ENCODE data around the gene RGS6. TPM values are rescaled to one million over a fixed set of nuclear protein-coding genes. Genes with fewer than 3 reads are reported as not detected.
A peak's percentile ranks its signal among the peaks of the same experiment; 100 is the strongest.

The RGS6 gene
- total and polyA plus RNA-seq, 2 of the 4 experiments (the other 2 are of a cell fraction) = not detected

DNA sequence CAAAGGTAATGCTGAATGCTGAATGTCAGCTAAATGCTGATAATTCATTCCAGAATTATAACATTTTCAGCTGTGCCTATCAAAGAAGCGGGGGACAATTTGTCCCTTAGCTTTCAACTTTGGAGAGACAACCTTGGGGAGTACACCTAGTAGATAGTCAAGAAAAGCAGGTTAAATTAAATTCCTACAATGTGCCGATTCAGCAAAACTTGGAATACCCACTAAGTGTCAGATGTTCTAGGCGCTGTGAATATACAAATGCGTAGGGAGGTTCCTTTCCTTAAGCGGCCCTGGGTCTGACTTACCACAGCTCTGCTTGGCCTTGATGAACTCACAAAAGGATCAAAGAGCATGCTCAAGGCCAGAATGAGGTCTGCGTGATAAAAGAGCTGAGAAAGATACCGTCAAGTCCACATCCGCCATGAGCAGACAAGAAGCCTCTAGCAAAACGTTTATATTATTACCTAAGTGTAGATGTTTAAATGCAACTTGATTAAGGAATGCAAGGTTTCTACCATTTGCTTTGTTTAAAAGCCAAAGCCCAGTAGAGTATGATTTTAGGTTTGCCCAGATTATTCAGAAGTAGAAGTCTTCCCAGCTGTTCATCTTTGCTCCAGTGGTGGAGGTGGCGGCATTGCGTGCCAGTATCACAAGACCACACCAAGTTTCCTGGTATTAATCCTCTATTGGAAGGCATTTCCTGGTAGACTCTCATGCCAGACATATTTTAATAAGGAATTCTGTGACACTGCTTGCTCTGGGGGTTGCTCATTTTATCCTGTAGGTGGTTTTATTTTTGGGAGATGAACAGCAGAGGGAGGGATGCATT lies 593.1 kb downstream of the RGS6 start:
- Histone ChIP-seq H3K27me3 (ENCODE audit: control insufficient read depth, insufficient read depth, low read length) (no peaks in the 10 kb centered on the region), H4K8ac (ENCODE audit: low read depth in 2 of 2, low read length in 2 of 2) (no peak overlapping the region), H2BK120ac (ENCODE audit: low read depth, low read length) (peak overlapping the region; percentile 33; the same call in 1 of the 2 replicates), H2AFZ (replicated peaks; ENCODE audit: low read length, poor library complexity) (no peak overlapping the region), H3K4me1 (ENCODE audit: control insufficient read depth, insufficient read depth, low read length) (peaks cover 20% of the 10 kb centered on the region), H3K4me3 (ENCODE audit: insufficient read depth, low read depth, low read length) (no peak overlapping the region), H3K14ac (replicated peaks; ENCODE audit: low read depth, low read length) (no peak overlapping the region), H3K36me3 (ENCODE audit: control insufficient read depth, insufficient read depth, low read length) (no peaks in the 10 kb centered on the region), H3K9me1 (ENCODE audit: insufficient read depth, low read length) (peaks cover 6% of the 10 kb centered on the region), H2BK5ac (ENCODE audit: low read depth, low read length, poor library complexity, severe bottlenecking) (no peak overlapping the region), H2AK5ac (ENCODE audit: low read depth, low read length) (no peak overlapping the region), H4K5ac (ENCODE audit: low read depth, low read length) (no peak overlapping the region), H3K18ac (ENCODE audit: low read depth, low read length) (0 out of 2 replicates have a peak overlapping the region, but pooled peaks have one; percentile 16), H2AK9ac (replicated peaks; ENCODE audit: low read depth, low read length, poor library complexity) (no peak overlapping the region), H3K79me1 (ENCODE audit: low read depth in 1 of 2, low read length in 2 of 2) (no peaks in the 10 kb centered on the region), H2BK15ac (ENCODE audit: low read depth, low read length) (peak overlapping the region; percentile 6; the same call in 1 of the 3 replicates), H4K91ac (ENCODE audit: insufficient read depth, low read depth, low read length) (peak overlapping the region; percentile 37), H3K4me2 (ENCODE audit: low read depth, low read length) (no peak overlapping the region), H3K9me3 (ENCODE audit: control insufficient read depth, insufficient read depth, low read length) (no peaks in the 10 kb centered on the region), H3K23ac (ENCODE audit: low read depth, low read length) (no peak overlapping the region), H3K9ac (ENCODE audit: low read depth, low read length) (no peak overlapping the region), H2BK20ac (ENCODE audit: low read depth, low read length) (no peak overlapping the region; the same call in 1 of the 2 replicates), H3K27ac (ENCODE audit: insufficient read depth, low read length) (no peak overlapping the region), H3K4ac (ENCODE audit: low read depth, low read length) (no peak overlapping the region), H3K56ac (ENCODE audit: extremely low read depth, insufficient read depth, low read length) (no peak overlapping the region), H4K20me1 (ENCODE audit: insufficient read depth, low read length) (no peaks in the 10 kb centered on the region)
- ChIA-PET POLR2A (ENCODE audit: unreplicated experiment) (no interaction called here), CTCF (interaction anchor here (0.6 to 1.0 kb wide), 3 partner anchors 8 to 42 kb away, joined by 3 to 4 read pairs (median 3); no protein-coding TSS in a partner anchor)
- in situ Hi-C loops (cut with MboI; ENCODE audit: low sequenced_read_pairs) (loop anchor here (10.0 kb wide), 1 partner anchor 80 kb away; no protein-coding TSS in a partner anchor), dilution Hi-C loops (cut with HindIII; ENCODE audit: low sequenced_read_pairs, unreplicated experiment) (no loop called here), intact Hi-C loops (cut with micrococcal nuclease) (no loop called here)
- WGBS, 2 experiments (ENCODE audit: extremely low coverage in 2 of 2, insufficient read length in 1 of 2) = 90% methylated on average over 3 of the region's 11 CpGs; no CpG with 5 or more reads in 1 of the 2 experiments
- no peak for DNase-seq
- ATAC-seq (ENCODE audit: low read depth) = no peak
- BruUV-seq (replicated peaks) = no TSS peak
- TF ChIP-seq ELK1 (IDR thresholded peaks at IDR 0.05; ENCODE audit: borderline replicate concordance, low read depth, low read length) (no peak), MAFK (IDR thresholded peaks at IDR 0.05; ENCODE audit: low read depth, low read length) (peak; percentile 99), CTCF (conservative IDR thresholded peaks at IDR 0.05; ENCODE audit: low read depth, low read length) (no peak), MXI1 (IDR thresholded peaks at IDR 0.05; ENCODE audit: borderline replicate concordance, low read depth, low read length) (no peak), CEBPB (IDR thresholded peaks at IDR 0.05; ENCODE audit: low read depth, low read length) (no peak)
